Muscle layer of colon (tissue), 2 donors: ENCODE results near the gene SAMD10.
"Not testable (repeated sequence)": the region's sequence is repeated elsewhere in the genome, so short reads cannot be mapped to it uniquely, and the experiment has no call there.

Experiments used
- H3K27ac ChIP-seq: one replicate; pipeline ENCODE4 v1.7.0; 2013; ENCODE audit warnings: low read depth, mild to moderate bottlenecking, low read length, moderate library complexity
- H3K27me3 ChIP-seq, 2 donors: one replicate each; pipeline ENCODE4 v1.7.0; 2013; ENCODE audit warnings: low read length in 2 of 2, mild to moderate bottlenecking in 2 of 2; ENCODE audit not compliant: insufficient read depth in 2 of 2, control insufficient read depth in 1 of 2
- H3K36me3 ChIP-seq: one replicate; pipeline ENCODE4 v1.7.0; 2013; ENCODE audit warnings: mild to moderate bottlenecking, low read length; ENCODE audit not compliant: insufficient read depth
- H3K4me1 ChIP-seq: one replicate; pipeline ENCODE4 v1.7.0; 2013; ENCODE audit warnings: mild to moderate bottlenecking, low read length; ENCODE audit not compliant: insufficient read depth
- H3K4me3 ChIP-seq, 2 donors: one replicate each; pipeline ENCODE4 v1.7.0; 2013; ENCODE audit warnings: low read length in 2 of 2, low read depth in 1 of 2, mild to moderate bottlenecking in 1 of 2, moderate library complexity in 1 of 2
- H3K9ac ChIP-seq: one replicate; pipeline ENCODE4 v1.7.0; 2013; ENCODE audit warnings: low read length
- H3K9me3 ChIP-seq: one replicate; pipeline ENCODE4 v1.7.0; 2013; ENCODE audit warnings: mild to moderate bottlenecking, low read length
- donor health status: abdominal sarcoma.
- donor health status: Adenocarcinoma of cecum.

Gene SAMD10

GRCh38 chr20:64012385-64013154 lies 33.1 kb upstream of the SAMD10 start:
- not testable (repeated sequence) for H3K4me1 ChIP-seq, H3K27me3 ChIP-seq, H3K9ac ChIP-seq, H3K27ac ChIP-seq, H3K9me3 ChIP-seq, H3K4me3 ChIP-seq
- peaks cover 48% of the 10 kb centered on the region for H3K36me3 ChIP-seq

DNA sequence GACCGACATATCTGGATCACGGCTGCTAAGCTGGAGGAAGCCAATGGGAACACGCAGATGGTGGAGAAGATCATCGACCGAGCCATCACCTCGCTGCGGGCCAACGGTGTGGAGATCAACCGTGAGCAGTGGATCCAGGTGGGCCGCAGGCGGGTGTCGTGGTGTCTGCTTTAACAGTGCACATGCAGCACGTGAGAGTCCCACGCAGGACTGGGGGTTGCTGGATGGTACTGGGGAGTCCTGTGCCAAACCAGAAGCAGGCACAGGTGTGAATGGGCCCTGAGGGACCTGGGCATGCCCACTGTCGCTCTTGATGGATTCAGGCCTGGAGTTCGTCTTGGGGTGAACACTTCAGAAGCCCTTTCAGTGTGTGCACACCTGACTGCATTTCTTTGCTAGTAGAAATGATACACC lies 31.9 kb upstream of the SAMD10 start:
- no peak overlapping the region for H3K9ac ChIP-seq
- H3K4me3 ChIP-seq = no peak overlapping the region
- no peaks in the 10 kb centered on the region for H3K4me1 ChIP-seq
- no peaks in the 10 kb centered on the region for H3K27me3 ChIP-seq
- H3K36me3 ChIP-seq = peaks cover 43% of the 10 kb centered on the region
- H3K9me3 ChIP-seq = no peaks in the 10 kb centered on the region
- no peak overlapping the region for H3K27ac ChIP-seq

DNA sequence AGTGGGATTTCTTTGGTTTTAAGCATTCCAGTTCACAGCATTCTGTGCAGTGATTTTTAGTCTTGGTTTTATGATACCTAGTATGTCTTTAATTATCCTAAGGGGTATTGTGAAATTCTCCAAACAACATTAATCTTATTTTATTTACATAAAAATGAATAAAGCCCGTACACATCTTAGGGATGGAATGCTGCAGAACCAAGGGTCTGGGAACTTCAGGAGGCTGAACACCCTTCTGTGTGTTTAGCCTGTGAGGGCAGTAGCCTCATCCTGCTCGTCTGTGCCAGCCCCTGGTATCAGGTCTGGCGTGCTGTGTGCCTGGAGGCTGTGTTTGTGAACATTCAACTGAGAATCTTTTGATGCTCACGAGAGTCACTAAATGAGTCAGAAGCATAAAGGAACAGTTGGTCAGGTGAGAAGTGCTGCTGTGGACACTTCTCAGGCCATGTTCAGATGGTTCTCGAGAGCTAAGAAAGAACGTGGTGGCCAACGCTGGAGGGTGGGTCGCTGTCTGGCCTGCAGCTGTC lies 31.3 kb upstream of the SAMD10 start:
- Histone ChIP-seq H3K27ac (no peak overlapping the region), H3K4me3 (no peak overlapping the region), H3K4me1 (no peaks in the 10 kb centered on the region), H3K9ac (no peak overlapping the region), H3K27me3 (no peaks in the 10 kb centered on the region), H3K36me3 (peaks cover 43% of the 10 kb centered on the region), H3K9me3 (no peaks in the 10 kb centered on the region)

- Histone ChIP-seq H3K4me1 (no peaks in the 10 kb centered on the region), H3K36me3 (peaks cover 43% of the 10 kb centered on the region), H3K4me3 (no peak overlapping the region), H3K27me3 (no peaks in the 10 kb centered on the region), H3K9ac (no peak overlapping the region), H3K9me3 (no peaks in the 10 kb centered on the region), H3K27ac (no peak overlapping the region)
Measured at GRCh38 chr20:64009811-64010387, 30.5 kb upstream of the SAMD10 start.

DNA sequence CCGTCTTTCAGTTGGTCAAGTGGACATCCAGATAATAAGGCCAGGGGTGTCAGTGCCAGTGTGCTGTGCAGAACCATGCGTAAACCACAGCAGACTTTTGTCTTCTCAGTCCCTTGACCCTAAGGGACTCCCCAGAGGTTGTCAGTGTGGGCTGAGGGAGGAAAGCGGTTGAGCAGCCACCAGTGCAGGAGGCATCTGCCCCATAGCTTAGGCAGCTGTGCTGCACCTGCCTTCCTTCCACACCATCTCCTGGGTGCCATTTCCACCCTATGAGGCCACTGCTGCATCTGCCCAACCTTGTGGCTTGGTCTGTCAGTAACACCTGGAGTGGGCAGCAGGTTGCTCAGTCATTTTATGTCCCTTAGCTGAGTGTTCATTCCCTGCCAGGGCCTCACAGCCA lies 27.5 kb upstream of the SAMD10 start:
- no peaks in the 10 kb centered on the region for H3K9me3 ChIP-seq
- no peak overlapping the region for H3K9ac ChIP-seq
- no peaks in the 10 kb centered on the region for H3K27me3 ChIP-seq
- H3K36me3 ChIP-seq = peaks cover 53% of the 10 kb centered on the region
- H3K27ac ChIP-seq = no peak overlapping the region
- H3K4me1 ChIP-seq = no peaks in the 10 kb centered on the region
- H3K4me3 ChIP-seq = no peak overlapping the region

- no peak overlapping the region for H3K9ac ChIP-seq
- H3K27ac ChIP-seq = no peak overlapping the region
- peaks cover 53% of the 10 kb centered on the region for H3K36me3 ChIP-seq
- no peak overlapping the region for H3K4me3 ChIP-seq
- no peaks in the 10 kb centered on the region for H3K9me3 ChIP-seq
- H3K4me1 ChIP-seq = no peaks in the 10 kb centered on the region
- H3K27me3 ChIP-seq = no peaks in the 10 kb centered on the region
Measured at GRCh38 chr20:64006490-64006889, 27.0 kb upstream of the SAMD10 start.

GRCh38 chr20:64005394-64005793 lies 26.0 kb upstream of the SAMD10 start:
- H3K27ac ChIP-seq = no peak overlapping the region
- no peak overlapping the region for H3K9ac ChIP-seq
- H3K4me3 ChIP-seq = no peak overlapping the region
- no peaks in the 10 kb centered on the region for H3K27me3 ChIP-seq
- peaks cover 53% of the 10 kb centered on the region for H3K36me3 ChIP-seq
- H3K9me3 ChIP-seq = no peaks in the 10 kb centered on the region
- H3K4me1 ChIP-seq = no peaks in the 10 kb centered on the region

GRCh38 chr20:64003960-64004725 lies 24.7 kb upstream of the SAMD10 start:
- H3K36me3 ChIP-seq = peaks cover 54% of the 10 kb centered on the region

DNA sequence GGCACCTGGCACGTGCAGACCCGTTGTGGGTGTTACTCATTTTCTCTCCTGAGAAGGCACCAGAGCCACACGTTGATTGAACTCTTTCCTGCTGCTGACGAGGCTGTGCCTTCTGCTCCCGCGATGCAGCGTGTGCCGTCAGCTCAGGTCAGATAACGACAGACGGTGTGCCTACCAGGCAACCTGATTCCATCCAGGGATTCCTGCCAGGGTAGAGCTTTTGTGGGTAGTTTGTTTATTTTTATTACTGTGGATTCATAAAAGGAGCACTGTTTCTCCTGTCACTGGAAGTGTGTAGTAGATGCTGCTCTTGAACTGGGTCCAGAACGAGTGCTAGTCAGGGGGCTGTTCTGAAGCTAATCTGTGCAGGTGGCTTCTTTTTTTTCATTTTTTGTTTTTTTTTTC lies 22.2 kb upstream of the SAMD10 start:
- H3K9ac ChIP-seq = no peak overlapping the region

More at GRCh38 chr20:64003960-64004725, 24.7 kb upstream of the SAMD10 start:
- no peaks in the 10 kb centered on the region for H3K9me3 ChIP-seq
- H3K4me3 ChIP-seq = no peak overlapping the region
- no peak overlapping the region for H3K9ac ChIP-seq
- no peaks in the 10 kb centered on the region for H3K4me1 ChIP-seq
- no peak overlapping the region for H3K27ac ChIP-seq
- no peaks in the 10 kb centered on the region for H3K27me3 ChIP-seq

GRCh38 chr20:64000906-64001305 lies 21.5 kb upstream of the SAMD10 start:
- Histone ChIP-seq H3K36me3 (peaks cover 70% of the 10 kb centered on the region), H3K4me3 (no peak overlapping the region), H3K4me1 (no peaks in the 10 kb centered on the region), H3K27ac (no peak overlapping the region), H3K9me3 (no peaks in the 10 kb centered on the region), H3K27me3 (no peaks in the 10 kb centered on the region), H3K9ac (no peak overlapping the region)

More for the DNA sequence above, 22.2 kb upstream of the SAMD10 start:
- Histone ChIP-seq H3K27ac (no peak overlapping the region), H3K4me3 (no peak overlapping the region), H3K9me3 (no peaks in the 10 kb centered on the region), H3K36me3 (peaks cover 65% of the 10 kb centered on the region), H3K4me1 (no peaks in the 10 kb centered on the region), H3K27me3 (no peaks in the 10 kb centered on the region)

DNA sequence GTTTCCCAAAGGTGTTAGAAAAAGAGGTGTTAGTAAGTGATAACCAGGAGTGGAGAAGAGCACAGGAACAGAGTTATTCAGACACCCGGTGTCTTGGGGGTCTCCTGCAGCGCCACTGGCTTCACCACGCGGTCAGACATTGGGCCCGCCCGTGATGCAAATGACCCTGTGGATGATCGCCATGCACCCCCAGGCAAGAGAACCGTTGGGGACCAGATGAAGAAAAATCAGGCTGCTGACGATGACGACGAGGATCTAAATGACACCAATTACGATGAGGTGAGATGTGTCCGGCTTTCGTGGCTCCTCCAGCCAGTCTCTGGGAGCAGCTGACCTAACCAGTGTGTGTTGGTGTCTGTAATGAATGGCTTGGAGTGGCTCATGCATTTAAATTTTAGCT lies 3.5 kb upstream of the SAMD10 start:
- peaks cover 29% of the 10 kb centered on the region for H3K4me1 ChIP-seq
- H3K9ac ChIP-seq = no peak overlapping the region
- no peaks in the 10 kb centered on the region for H3K9me3 ChIP-seq
- no peak overlapping the region for H3K27ac ChIP-seq
- no peak overlapping the region for H3K4me3 ChIP-seq
- H3K36me3 ChIP-seq = peaks cover 46% of the 10 kb centered on the region
- peaks cover 0 to 12% of the 10 kb centered on the region in 2 donors for H3K27me3 ChIP-seq
